T-helper 17 cell (primary cell): ENCODE data around the gene WDR82. TPM values are rescaled to one million over a fixed set of nuclear protein-coding genes. Genes with fewer than 3 reads are reported as not detected.

Experiments used
- ATAC-seq: fragments of 150-1000 bp; cut with Tn5 transposase; 2 replicates; pipeline ENCODE4 v1.10.0; 2021; ENCODE audit warnings: mild to moderate bottlenecking, moderate library complexity
- DNase-seq, 3 donors: peaks; one replicate each; pipeline versions ENCODE4 v3.0.0 to v3.0.0-alpha.2; 2020 to 2021
- H3K9me3 ChIP-seq: one replicate; pipeline ENCODE4 v1.7.0; 2013; ENCODE audit warnings: low read length, mild to moderate bottlenecking; ENCODE audit not compliant: control insufficient read depth, poor library complexity, severe bottlenecking
- H3K27ac Mint-ChIP-seq: one replicate; pipeline ENCODE4 v1.8.0; 2022; ENCODE audit warnings: mild to moderate bottlenecking, moderate library complexity, mixed read lengths
- H3K27me3 Mint-ChIP-seq: one replicate; pipeline ENCODE4 v1.8.0; 2022; ENCODE audit warnings: mixed read lengths
- H3K36me3 Mint-ChIP-seq: one replicate; pipeline ENCODE4 v1.8.0; 2022; ENCODE audit warnings: low read depth, mixed read lengths
- H3K4me1 Mint-ChIP-seq: one replicate; pipeline ENCODE4 v1.8.0; 2022; ENCODE audit warnings: mild to moderate bottlenecking, mixed read lengths
- H3K4me3 Mint-ChIP-seq: one replicate; pipeline ENCODE4 v1.8.0; 2022; ENCODE audit warnings: mild to moderate bottlenecking, moderate library complexity, mixed read lengths
- total RNA-seq, 4 donors: library from RNA in 2 of 4; stranded (reverse) in 2 of 4; gene quantifications; one replicate each; pipeline ENCODE4 v1.2.3 and lab custom pipeline; 2022 to 2026

Gene WDR82
- total RNA-seq, 2 donors from 2014 or later: 109 to 114 TPM

DNA sequence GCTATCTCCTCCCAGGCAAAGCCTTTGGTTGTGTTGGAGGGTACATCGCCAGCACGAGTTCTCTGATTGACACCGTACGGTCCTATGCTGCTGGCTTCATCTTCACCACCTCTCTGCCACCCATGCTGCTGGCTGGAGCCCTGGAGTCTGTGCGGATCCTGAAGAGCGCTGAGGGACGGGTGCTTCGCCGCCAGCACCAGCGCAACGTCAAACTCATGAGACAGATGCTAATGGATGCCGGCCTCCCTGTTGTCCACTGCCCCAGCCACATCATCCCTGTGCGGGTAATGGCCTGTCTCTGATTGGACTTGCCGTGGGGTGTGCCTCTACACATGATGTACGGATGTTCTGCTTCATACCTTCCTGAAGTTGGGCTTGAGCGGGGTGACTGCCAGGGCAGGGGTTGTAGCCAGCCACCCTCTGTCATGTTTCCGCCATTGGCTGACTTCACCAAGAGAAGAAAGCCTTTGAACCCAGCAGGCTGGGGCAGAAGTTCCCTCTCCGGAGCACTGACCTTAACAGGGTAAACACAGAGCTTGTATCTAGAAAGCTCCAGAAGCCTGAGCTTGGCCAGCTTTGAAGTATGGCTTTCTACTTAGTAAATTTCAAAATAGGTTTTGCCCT, 67.1 kb downstream of the WDR82 start:
- peaks cover 15% of the 10 kb centered on the region for H3K36me3 Mint-ChIP-seq
- no peaks in the 10 kb centered on the region for H3K9me3 ChIP-seq
- peaks cover 20% of the 10 kb centered on the region for H3K4me1 Mint-ChIP-seq
- DNase-seq (no peak), ATAC-seq (no peak)
- H3K27me3 Mint-ChIP-seq: no peaks in the 10 kb centered on the region
- H3K4me3 Mint-ChIP-seq: no peak overlapping the region
- H3K27ac Mint-ChIP-seq: no peak overlapping the region

DNA sequence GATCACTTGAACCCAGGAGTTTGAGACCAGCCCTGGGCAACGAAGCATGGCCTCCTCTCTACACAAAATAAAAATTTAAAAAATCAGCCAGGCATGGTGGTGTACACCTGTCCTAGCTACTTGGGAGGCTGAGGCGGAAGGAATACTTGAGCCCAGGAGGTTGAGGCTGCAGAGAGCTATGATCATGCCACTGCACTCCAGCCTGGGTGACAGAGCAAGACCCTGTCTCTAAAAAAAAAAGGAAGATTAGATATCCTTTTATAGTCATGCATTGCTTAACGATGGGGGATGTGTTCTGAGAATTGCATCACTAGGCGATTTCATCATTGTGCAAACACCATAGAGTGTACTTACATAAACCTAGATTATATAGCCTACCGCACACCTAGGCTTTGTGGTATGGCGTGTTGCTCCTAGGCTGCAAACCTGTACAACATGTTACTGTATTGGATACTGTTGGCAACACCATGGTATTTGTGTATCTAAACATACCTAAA, 67.9 kb downstream of the WDR82 start:
- DNase-seq (no peak), ATAC-seq (no peak)
- H3K27me3 Mint-ChIP-seq: no peaks in the 10 kb centered on the region
- no peaks in the 10 kb centered on the region for H3K9me3 ChIP-seq
- H3K4me3 Mint-ChIP-seq: no peak overlapping the region
- H3K36me3 Mint-ChIP-seq: peaks cover 14% of the 10 kb centered on the region
- H3K27ac Mint-ChIP-seq: no peak overlapping the region
- peaks cover 18% of the 10 kb centered on the region for H3K4me1 Mint-ChIP-seq

DNA sequence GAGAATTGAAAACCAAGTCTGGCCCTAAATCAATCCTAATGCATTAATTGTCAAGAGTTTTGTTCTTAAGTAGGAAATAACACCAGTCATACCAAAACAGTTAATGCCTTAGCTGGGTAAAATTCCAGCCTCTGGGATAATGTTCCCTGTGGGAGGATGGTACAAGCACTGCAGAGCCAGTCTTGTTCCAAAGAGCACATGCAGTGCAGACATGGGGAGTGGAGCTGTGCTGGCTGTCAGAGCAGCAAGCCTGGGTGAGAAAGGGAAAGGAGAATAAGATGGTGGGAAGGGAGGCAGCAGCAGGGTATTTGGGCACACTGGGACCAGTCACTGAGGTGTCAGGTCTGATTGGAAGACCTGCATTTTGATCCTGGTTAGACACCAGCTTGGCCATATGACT, 68.4 kb downstream of the WDR82 start:
- no peaks in the 10 kb centered on the region for H3K9me3 ChIP-seq
- no peak overlapping the region for H3K27ac Mint-ChIP-seq
- H3K4me3 Mint-ChIP-seq: no peak overlapping the region
- H3K36me3 Mint-ChIP-seq: peaks cover 11% of the 10 kb centered on the region
- no peak for DNase-seq
- H3K4me1 Mint-ChIP-seq: peaks cover 13% of the 10 kb centered on the region
- no peak for ATAC-seq
- H3K27me3 Mint-ChIP-seq: no peaks in the 10 kb centered on the region

DNA sequence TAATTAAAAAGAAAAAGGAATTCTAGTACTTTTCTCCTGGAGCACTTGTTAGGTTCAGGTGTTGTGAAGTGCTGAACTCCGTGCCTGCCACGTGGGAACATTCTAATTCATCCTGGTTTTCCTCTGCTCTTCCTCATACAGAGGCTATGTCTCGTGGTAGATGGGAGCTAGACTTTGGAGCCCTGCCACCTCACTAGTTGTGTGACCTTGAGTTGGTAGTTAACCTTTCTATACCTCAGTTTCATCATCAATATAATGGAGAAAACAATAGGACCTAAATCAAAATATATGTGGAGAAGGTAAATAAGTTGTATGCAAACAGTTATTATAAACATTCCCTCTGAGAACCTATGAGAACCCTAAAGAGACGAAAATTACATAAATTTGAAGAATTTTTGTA, 69.9 kb downstream of the WDR82 start:
- Mint-ChIP-seq H3K27ac (peak overlapping the region; percentile 34), H3K4me1 (peaks cover 5% of the 10 kb centered on the region), H3K27me3 (no peaks in the 10 kb centered on the region), H3K36me3 (peaks cover 8% of the 10 kb centered on the region), H3K4me3 (no peak overlapping the region)
- no peaks in the 10 kb centered on the region for H3K9me3 ChIP-seq
- DNase-seq (no peak), ATAC-seq (no peak)

DNA sequence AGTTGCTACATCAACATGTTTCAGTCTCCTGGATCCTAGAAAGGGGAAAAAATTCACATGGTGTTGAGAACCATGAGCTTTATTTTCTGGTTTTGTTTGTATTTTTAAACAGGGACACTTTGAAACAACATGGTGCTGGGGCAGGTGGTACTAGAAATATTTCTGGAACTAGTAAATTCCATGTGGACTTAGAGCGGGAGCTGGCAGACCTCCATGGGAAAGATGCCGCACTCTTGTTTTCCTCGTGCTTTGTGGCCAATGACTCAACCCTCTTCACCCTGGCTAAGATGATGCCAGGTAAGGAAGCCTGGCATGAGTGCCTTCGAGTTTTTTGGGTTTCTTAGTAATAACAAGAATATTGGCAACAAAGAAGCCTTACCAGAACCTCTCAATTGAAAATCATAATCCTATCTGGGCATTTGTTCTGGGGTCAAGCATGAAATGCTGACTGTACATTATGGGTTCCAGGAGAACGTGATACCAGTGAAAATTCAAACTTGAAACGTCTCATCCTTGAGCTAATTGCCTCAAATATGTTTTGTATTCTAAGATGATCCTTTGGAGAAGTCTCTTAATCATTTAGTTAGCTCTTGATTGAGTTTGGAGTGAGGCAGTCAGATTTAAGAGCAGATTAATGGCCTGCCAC, 72.6 kb downstream of the WDR82 start:
- H3K4me1 Mint-ChIP-seq: peaks cover 20% of the 10 kb centered on the region

More for the DNA sequence above, 72.6 kb downstream of the WDR82 start:
- Mint-ChIP-seq H3K27me3 (no peaks in the 10 kb centered on the region), H3K4me3 (no peak overlapping the region), H3K27ac (no peak overlapping the region), H3K36me3 (peaks cover 10% of the 10 kb centered on the region)
- H3K9me3 ChIP-seq: no peaks in the 10 kb centered on the region
- DNase-seq (no peak), ATAC-seq (no peak)

Other genes with a start within 250 kb of the WDR82 start
- gene DUSP7, start 222.1 kb downstream of the WDR82 start, total RNA-seq: 10 to 100 TPM; 15.8 to 18.6 TPM
- gene POC1A, start 124.2 kb downstream of the WDR82 start, total RNA-seq: 1 to 10 TPM in 1 of 2 donors, under 1 TPM in 1; 0.47 to 1.4 TPM
- 10 to 100 TPM; 14.4 to 15.6 TPM for gene ALAS1, start 80.5 kb downstream of the WDR82 start, total RNA-seq
- under 1 TPM in 1 of 2 donors, not detected in 1; 0.42 TPM for gene TLR9, start 53.0 kb downstream of the WDR82 start, total RNA-seq
- 10 to 100 TPM; 44.8 to 48.2 TPM for gene TWF2, start 39.5 kb downstream of the WDR82 start, total RNA-seq
- gene PPM1M, start 32.9 kb downstream of the WDR82 start, total RNA-seq: 10 to 100 TPM; 43.9 to 58.0 TPM
- 10 to 100 TPM; 30.6 to 42.2 TPM for gene GLYCTK, start 9.2 kb upstream of the WDR82 start, total RNA-seq
- 10 to 100 TPM; 50.3 to 58.5 TPM for gene DNAH1, start 37.7 kb upstream of the WDR82 start, total RNA-seq
- gene BAP1, start 131.4 kb upstream of the WDR82 start, total RNA-seq: 100 to 1,000 TPM; 107 to 114 TPM
- gene PHF7, start 132.0 kb upstream of the WDR82 start, total RNA-seq: 10 to 100 TPM; 11.1 to 13.0 TPM
- gene SEMA3G, start 166.5 kb upstream of the WDR82 start, total RNA-seq: 1 to 10 TPM; 1.5 to 2.3 TPM
- 1 to 10 TPM; 3.7 to 3.8 TPM for gene TNNC1, start 175.4 kb upstream of the WDR82 start, total RNA-seq
- 100 to 1,000 TPM; 121 to 146 TPM for gene NISCH, start 177.0 kb upstream of the WDR82 start, total RNA-seq
- 1 to 10 TPM; 1.7 to 4.9 TPM for gene STAB1, start 216.7 kb upstream of the WDR82 start, total RNA-seq